PC-3 (cell line): ENCODE measurements around the gene TBC1D16. TPM values are rescaled to one million over a fixed set of nuclear protein-coding genes. Genes with fewer than 3 reads are reported as not detected.

ENCODE experiments used
- ATAC-seq: fragments of 200-7000 bp; cut with Tn5 transposase; 2 replicates; pipeline ENCODE4 v1.9.1; 2020; ENCODE audit warnings: mild to moderate bottlenecking, moderate library complexity
- BruUV-seq: library from RNA; stranded (reverse); fragments of 400-500 nt; replicated peaks from 2 replicates; lab custom pipeline; 2021; lab: Mats Ljungman, UMichigan
- CTCF ChIA-PET: fragments of 300-600 bp; sonication (Branson Sonifier 250); formaldehyde crosslinking; loops from one replicate; lab custom pipeline; 2022; ENCODE audit warnings: antibody characterized with exemption; lab: Charles Lee
- POLR2A ChIA-PET: fragments of 300-600 bp; sonication (Branson Sonifier 250); formaldehyde crosslinking; loops from one replicate; lab custom pipeline; 2022; ENCODE audit warnings: antibody characterized with exemption; ENCODE audit not compliant: unreplicated experiment; lab: Charles Lee
- DNase-seq: peaks from one replicate; pipeline ENCODE4 v3.0.0-alpha.2; 2015
- H2AFZ ChIP-seq: fragments of 300-600 bp; sonication (generic); 2 replicates; pipeline ENCODE4 v1.6.0; 2016; ENCODE audit warnings: antibody characterized with exemption, low read length
- H3F3A ChIP-seq: fragments of 300-600 bp; sonication (generic); one replicate; pipeline ENCODE4 v1.6.0; 2017; ENCODE audit warnings: antibody characterized with exemption, low read length, control low read depth, mild to moderate bottlenecking; ENCODE audit not compliant: unreplicated experiment
- H3K27ac ChIP-seq: fragments of 300-600 bp; sonication (generic); 2 replicates; pipeline ENCODE4 v1.5.1; 2016; ENCODE audit warnings: mild to moderate bottlenecking, low read length
- H3K27me3 ChIP-seq: fragments of 300-600 bp; sonication (generic); 2 replicates; pipeline ENCODE4 v1.6.1; 2016; ENCODE audit warnings: low read length, mixed read lengths
- H3K36me3 ChIP-seq: fragments of 300-600 bp; sonication (generic); 2 replicates; pipeline ENCODE4 v1.6.1; 2016; ENCODE audit warnings: low read depth, mixed run types, low read length, mixed read lengths
- H3K4me1 ChIP-seq: fragments of 300-600 bp; sonication (generic); 2 replicates; pipeline ENCODE4 v1.5.1; 2016; ENCODE audit warnings: low read length; ENCODE audit not compliant: insufficient read depth
- H3K4me2 ChIP-seq: fragments of 300-600 bp; sonication (generic); 2 replicates; pipeline ENCODE4 v1.6.0; 2016; ENCODE audit warnings: low read length
- H3K4me3 ChIP-seq: fragments of 300-600 bp; sonication (generic); 2 replicates; pipeline ENCODE4 v1.5.1; 2016; ENCODE audit warnings: mild to moderate bottlenecking, low read length, mixed read lengths
- H3K79me2 ChIP-seq: fragments of 300-600 bp; sonication (generic); 2 replicates; pipeline ENCODE4 v1.6.1; 2017; ENCODE audit warnings: low read length, mixed read lengths
- H3K9ac ChIP-seq: fragments of 300-600 bp; sonication (generic); 2 replicates; pipeline ENCODE4 v1.6.0; 2016; ENCODE audit warnings: mild to moderate bottlenecking, low read length
- H3K9me2 ChIP-seq: fragments of 300-600 bp; sonication (generic); replicated peaks from 2 replicates; pipeline ENCODE4 v1.6.1; 2016; ENCODE audit warnings: mixed run types, low read length, mixed read lengths
- H3K9me3 ChIP-seq: fragments of 300-600 bp; sonication (generic); 2 replicates; pipeline ENCODE4 v1.6.1; 2016; ENCODE audit warnings: low read length, mixed read lengths
- H4K20me1 ChIP-seq: fragments of 300-600 bp; sonication (generic); 2 replicates; pipeline ENCODE4 v1.6.1; 2016; ENCODE audit warnings: low read length, mixed read lengths
- CTCF ChIP-seq: fragments of 300-600 bp; sonication (generic); conservative IDR thresholded peaks from 2 replicates; pipeline ENCODE4 v1.5.1; 2017; ENCODE audit warnings: antibody characterized with exemption, low read depth, mild to moderate bottlenecking, low read length
- EZH2 ChIP-seq: fragments of 300-600 bp; sonication (generic); IDR thresholded peaks from one replicate; pipeline ENCODE4 v1.6.1; 2017; ENCODE audit warnings: antibody characterized with exemption, mild to moderate bottlenecking, low read length; ENCODE audit not compliant: unreplicated experiment
- EZH2phosphoT487 ChIP-seq: fragments of 300-600 bp; sonication (generic); IDR thresholded peaks from 2 replicates; pipeline ENCODE4 v1.6.1; 2018; ENCODE audit warnings: mild to moderate bottlenecking, antibody characterized with exemption, low read length, borderline replicate concordance
- intact Hi-C: fragments of 100-400 bp; cut with micrococcal nuclease; formaldehyde crosslinking; loops from 2 replicates; pipeline ENCODE4 v1.9.0; 2023
- total RNA-seq: library from RNA; depleted of rRNA; stranded (reverse); fragments of >200 nt; gene quantifications from 2 replicates; pipeline ENCODE4 v1.2.3, GENCODE V29; 2014

TBC1D16 gene
- total RNA-seq, 1 experiment from 2014 or later: 23.7 TPM

- Histone ChIP-seq H3K36me3 (no peaks in the 10 kb centered on the region), H3K27ac (no peak overlapping the region), H3K27me3 (no peaks in the 10 kb centered on the region), H3K9me2 (no peaks in the 10 kb centered on the region), H3K9me3 (no peaks in the 10 kb centered on the region), H3K4me3 (no peak overlapping the region), H4K20me1 (no peaks in the 10 kb centered on the region), H3K9ac (no peak overlapping the region), H3K4me1 (no peaks in the 10 kb centered on the region), H2AFZ (no peak overlapping the region), H3F3A (no peaks in the 10 kb centered on the region), H3K79me2 (no peaks in the 10 kb centered on the region), H3K4me2 (no peak overlapping the region)
- BruUV-seq: no TSS peak
- TF ChIP-seq EZH2phosphoT487 (no peak), EZH2 (no peak), CTCF (no peak)
- ATAC-seq (no peak), DNase-seq (no peak)
- ChIA-PET POLR2A (no interaction called here), CTCF (no interaction called here)
- intact Hi-C loops: no loop called here
These were observed 84.9 kb downstream of the TBC1D16 start for GRCh38 chr17:79950751-79951150.

- Histone ChIP-seq H3K4me2 (no peak overlapping the region), H3K36me3 (no peaks in the 10 kb centered on the region), H3K4me1 (no peaks in the 10 kb centered on the region), H3K27ac (no peak overlapping the region), H3F3A (no peaks in the 10 kb centered on the region), H3K27me3 (no peaks in the 10 kb centered on the region), H4K20me1 (no peaks in the 10 kb centered on the region), H3K9me2 (no peaks in the 10 kb centered on the region), H3K4me3 (no peak overlapping the region), H3K9ac (no peak overlapping the region), H2AFZ (no peak overlapping the region), H3K79me2 (no peaks in the 10 kb centered on the region), H3K9me3 (no peaks in the 10 kb centered on the region)
- TF ChIP-seq CTCF (no peak), EZH2 (no peak), EZH2phosphoT487 (no peak)
- DNase-seq (no peak), ATAC-seq (no peak)
- CTCF ChIA-PET: no interaction called here
- POLR2A ChIA-PET: no interaction called here
- intact Hi-C loops: no loop called here
- no TSS peak for BruUV-seq
These were observed 85.4 kb downstream of the TBC1D16 start for GRCh38 chr17:79950306-79950705.

- BruUV-seq: TSS peak; percentile 10
- ATAC-seq: no peak
- no peaks in the 10 kb centered on the region for H3F3A ChIP-seq
- no peak overlapping the region for H3K4me2 ChIP-seq
- H3K4me3 ChIP-seq: no peak overlapping the region
- no peak overlapping the region for H3K9ac ChIP-seq
- H2AFZ ChIP-seq: no peak overlapping the region
- POLR2A ChIA-PET: no interaction called here
- H3K27me3 ChIP-seq: no peaks in the 10 kb centered on the region
- TF ChIP-seq EZH2phosphoT487: no peak
- TF ChIP-seq CTCF: no peak
- TF ChIP-seq EZH2: no peak
- H3K9me2 ChIP-seq: no peaks in the 10 kb centered on the region
- H4K20me1 ChIP-seq: no peaks in the 10 kb centered on the region
- CTCF ChIA-PET: no interaction called here
- no peak overlapping the region for H3K27ac ChIP-seq
- H3K36me3 ChIP-seq: no peaks in the 10 kb centered on the region
- DNase-seq: no peak
- intact Hi-C loops: no loop called here
- H3K79me2 ChIP-seq: no peaks in the 10 kb centered on the region
- no peaks in the 10 kb centered on the region for H3K9me3 ChIP-seq
- H3K4me1 ChIP-seq: no peaks in the 10 kb centered on the region
These were observed 85.9 kb downstream of the TBC1D16 start for GRCh38 chr17:79949656-79950209.
